Liver (tissue), 9 donors: ENCODE results near the gene RPL38. TPM values are rescaled to one million over a fixed set of nuclear protein-coding genes. Genes with fewer than 3 reads are reported as not detected.

Experiments
- DNase-seq: peaks from one replicate; pipeline ENCODE4 v3.0.0-alpha.2; 2017; ENCODE audit warnings: low spot score
- H3K27ac ChIP-seq, 2 donors: one replicate each; pipeline ENCODE4 v1.7.0; 2013; ENCODE audit warnings: inconsistent platforms in 2 of 2, low read length in 2 of 2, control low read depth in 1 of 2, low read depth in 1 of 2, mild to moderate bottlenecking in 1 of 2
- H3K27me3 ChIP-seq, 4 donors: one replicate each; pipeline versions ENCODE4 v1.6.1 to v1.7.0; 2013; ENCODE audit warnings: low read length in 3 of 4, inconsistent platforms in 1 of 4, mild to moderate bottlenecking in 1 of 4, moderate library complexity in 1 of 4; ENCODE audit not compliant: control insufficient read depth in 4 of 4, insufficient read depth in 4 of 4
- H3K36me3 ChIP-seq, 4 donors: one replicate each; pipeline versions ENCODE4 v1.6.1 to v1.7.0; 2013; ENCODE audit warnings: low read length in 3 of 4, mild to moderate bottlenecking in 3 of 4, low read depth in 1 of 4, moderate library complexity in 1 of 4; ENCODE audit not compliant: control insufficient read depth in 4 of 4, insufficient read depth in 3 of 4
- H3K4me1 ChIP-seq, 4 donors: one replicate each; pipeline versions ENCODE4 v1.6.1 to v1.7.0; 2013; ENCODE audit warnings: low read length in 3 of 4, mild to moderate bottlenecking in 3 of 4, moderate library complexity in 1 of 4; ENCODE audit not compliant: control insufficient read depth in 4 of 4, insufficient read depth in 4 of 4
- H3K4me3 ChIP-seq, 3 donors: one replicate each; pipeline versions ENCODE4 v1.6.1 to v1.7.0; 2013; ENCODE audit warnings: low read length in 3 of 3, control low read depth in 1 of 3, low read depth in 1 of 3, mild to moderate bottlenecking in 1 of 3
- H3K9ac ChIP-seq, 2 donors: one replicate each; pipeline ENCODE4 v1.7.0; 2013; ENCODE audit warnings: low read length in 2 of 2, mild to moderate bottlenecking in 2 of 2, moderate library complexity in 2 of 2, control low read depth in 1 of 2, low read depth in 1 of 2
- H3K9me3 ChIP-seq, 4 donors: one replicate each; pipeline versions ENCODE4 v1.6.1 to v1.7.0; 2013; ENCODE audit warnings: low read length in 3 of 4; ENCODE audit not compliant: control insufficient read depth in 4 of 4
- ATF3 ChIP-seq: IDR thresholded peaks from 2 replicates; pipeline ENCODE4 v1.6.1; 2016; ENCODE audit warnings: antibody characterized with exemption
- CTCF ChIP-seq: fragments of 150-350 bp; IDR thresholded peaks from 2 replicates; pipeline ENCODE4 v1.5.1; 2017; ENCODE audit warnings: improper control_type of control experiment, low read depth, low read length; ENCODE audit not compliant: missing input control
- EGR1 ChIP-seq, 2 donors: IDR thresholded peaks; 2 replicates each; pipeline ENCODE4 v1.6.1; 2016 to 2018; ENCODE audit warnings: antibody characterized with exemption in 2 of 2, low read depth in 2 of 2
- FOXA1 ChIP-seq: IDR thresholded peaks from 2 replicates; pipeline ENCODE4 v1.6.1; 2016; ENCODE audit warnings: antibody characterized with exemption
- FOXA2 ChIP-seq: IDR thresholded peaks from 2 replicates; pipeline ENCODE4 v1.6.1; 2016; ENCODE audit warnings: antibody characterized with exemption
- GABPA ChIP-seq, 2 donors: IDR thresholded peaks in 1 of 2; conservative IDR thresholded peaks in 1 of 2; 2 replicates each; pipeline ENCODE4 v1.6.1; 2016; ENCODE audit warnings: antibody characterized with exemption in 2 of 2, mild to moderate bottlenecking in 1 of 2, moderate library complexity in 1 of 2
- HNF4G ChIP-seq: IDR thresholded peaks from 2 replicates; pipeline ENCODE4 v1.6.1; 2016; ENCODE audit warnings: antibody characterized with exemption
- JUND ChIP-seq, 2 donors: IDR thresholded peaks; 2 replicates each; pipeline ENCODE4 v1.6.1; 2016; ENCODE audit warnings: antibody characterized with exemption in 2 of 2
- MAX ChIP-seq: IDR thresholded peaks from 2 replicates; pipeline ENCODE4 v1.6.1; 2016; ENCODE audit warnings: antibody characterized with exemption
- NR2F2 ChIP-seq: IDR thresholded peaks from 2 replicates; pipeline ENCODE4 v1.6.1; 2016; ENCODE audit warnings: antibody characterized with exemption
- RAD21 ChIP-seq, 2 donors: IDR thresholded peaks; 2 replicates each; pipeline ENCODE4 v1.6.1; 2016; ENCODE audit warnings: antibody characterized with exemption in 2 of 2, mild to moderate bottlenecking in 2 of 2
- REST ChIP-seq: IDR thresholded peaks from 2 replicates; pipeline ENCODE4 v1.6.1; 2016; ENCODE audit warnings: antibody characterized with exemption, mild to moderate bottlenecking
- RXRA ChIP-seq, 2 donors: IDR thresholded peaks; 2 replicates each; pipeline ENCODE4 v1.6.1; 2017 to 2018; ENCODE audit warnings: antibody characterized with exemption in 2 of 2, mild to moderate bottlenecking in 1 of 2
- SP1 ChIP-seq: IDR thresholded peaks from 2 replicates; pipeline ENCODE4 v1.6.1; 2018; ENCODE audit warnings: antibody characterized with exemption, mild to moderate bottlenecking
- TAF1 ChIP-seq: conservative IDR thresholded peaks from 2 replicates; pipeline ENCODE4 v1.6.1; 2016; ENCODE audit warnings: antibody characterized with exemption, mild to moderate bottlenecking
- YY1 ChIP-seq: IDR thresholded peaks from 2 replicates; pipeline ENCODE4 v1.6.1; 2016; ENCODE audit warnings: antibody characterized with exemption, mild to moderate bottlenecking
- ZBTB33 ChIP-seq: IDR thresholded peaks from 2 replicates; pipeline ENCODE4 v1.6.1; 2016; ENCODE audit warnings: antibody characterized with exemption
- WGBS: extraction: QIAGEN DNeasy Blood & Tissue Kit; methylation state at CpG from one replicate; pipeline ENCODE4 v1.1.7; 2013; 5-methylcytosine and 5-hydroxymethylcytosine counted together
- polyA plus RNA-seq, 2 donors: library from polyadenylated mRNA; stranded (reverse) in 1 of 2; unstranded in 1 of 2; fragments of 200-250 nt in 1 of 2; fragments of >200 nt in 1 of 2; fragmentation: Nextera tagmentation in 1 of 2; extraction: Ambion mirVana in 1 of 2; gene quantifications; one replicate each; pipeline versions ENCODE4 v1.2.1 to v1.2.3, GENCODE V29; 2013 to 2015
- total RNA-seq, 2 donors: library from RNA; depleted of rRNA; stranded (reverse); fragments of >200 nt; gene quantifications; one replicate each; pipeline ENCODE4 v1.2.3, GENCODE V29; 2014
- donor health status: healthy.
- donor health status: healthy.
- donor health status: healthy.
- donor health status: healthy.
- donor health status: healthy.

The RPL38 gene
- total and polyA plus RNA-seq, 4 donors: 67.7 to 1,367 (median 455) TPM

- no peak overlapping the region for H3K9ac ChIP-seq
Observed at GRCh38 chr17:74217037-74217730, 13.7 kb downstream of the RPL38 start.

More at GRCh38 chr17:74217037-74217730, 13.7 kb downstream of the RPL38 start:
- Histone ChIP-seq H3K4me1 (peaks cover 7 to 19% (median 12%) of the 10 kb centered on the region in 4 donors), H3K4me3 (no peak overlapping the region), H3K9me3 (no peaks in the 10 kb centered on the region), H3K36me3 (no peaks in the 10 kb centered on the region), H3K27me3 (no peaks in the 10 kb centered on the region), H3K27ac (no peak overlapping the region)
- DNase-seq: no peak
- WGBS: 77% methylated on average over 13 of the region's 13 CpGs
- no peak for TF ChIP-seq MAX
- TF ChIP-seq JUND (IDR thresholded peaks at IDR 0.05): no peak
- no peak for TF ChIP-seq EGR1 (IDR thresholded peaks at IDR 0.05; ENCODE audit: low read depth in 2 of 2)
- no peak for TF ChIP-seq FOXA2
- no peak for TF ChIP-seq YY1
- no peak for TF ChIP-seq CTCF
- TF ChIP-seq ATF3: no peak
- no peak for TF ChIP-seq TAF1
- TF ChIP-seq GABPA (IDR thresholded peaks at IDR 0.05 in 1 of 2, conservative IDR thresholded peaks at IDR 0.05 in 1 of 2): no peak
- no peak for TF ChIP-seq RXRA (IDR thresholded peaks at IDR 0.05)
- TF ChIP-seq HNF4G: no peak
- TF ChIP-seq ZBTB33: no peak
- no peak for TF ChIP-seq REST
- no peak for TF ChIP-seq SP1
- no peak for TF ChIP-seq NR2F2
- no peak for TF ChIP-seq RAD21 (IDR thresholded peaks at IDR 0.05)
- no peak for TF ChIP-seq FOXA1
